Hair follicular keratinocyte (primary cell): ENCODE results near the gene MICAL2. TPM values are rescaled to one million over a fixed set of nuclear protein-coding genes. Genes with fewer than 3 reads are reported as not detected.

Experiments
- total RNA-seq: library from RNA; depleted of rRNA; stranded (reverse); fragments of >200 nt; gene quantifications from 2 replicates; pipeline ENCODE4 v1.2.3, GENCODE V29; 2015

Gene MICAL2
- 147 and 197 TPM in 2 replicates for total RNA-seq

GRCh38 chr11:12110201-12110713 lies at the start of gene MICAL2:
TSS of gene MICAL2 (plus strand) at chr11:12110590. CDS start at chr11:12162156, 51,566 bp downstream.

Other genes starting within 250 kb of the MICAL2 start
- gene DKK3, start 102.0 kb upstream of the MICAL2 start, total RNA-seq, result 275 and 315 TPM in 2 replicates